ENCODE measurements around the gene GALNT2.

- TF ChIP-seq GABPA (IDR thresholded peaks at IDR 0.05 in 1 of 2, conservative IDR thresholded peaks at IDR 0.05 in 1 of 2) = no peak
- TF ChIP-seq CTCF (IDR thresholded peaks at IDR 0.05; ENCODE audit: low read depth, low read length, missing input control) = no peak
- no peak for TF ChIP-seq ATF3 (IDR thresholded peaks at IDR 0.05)
- no peak for TF ChIP-seq TAF1 (conservative IDR thresholded peaks at IDR 0.05)
- TF ChIP-seq, protein P1, sequence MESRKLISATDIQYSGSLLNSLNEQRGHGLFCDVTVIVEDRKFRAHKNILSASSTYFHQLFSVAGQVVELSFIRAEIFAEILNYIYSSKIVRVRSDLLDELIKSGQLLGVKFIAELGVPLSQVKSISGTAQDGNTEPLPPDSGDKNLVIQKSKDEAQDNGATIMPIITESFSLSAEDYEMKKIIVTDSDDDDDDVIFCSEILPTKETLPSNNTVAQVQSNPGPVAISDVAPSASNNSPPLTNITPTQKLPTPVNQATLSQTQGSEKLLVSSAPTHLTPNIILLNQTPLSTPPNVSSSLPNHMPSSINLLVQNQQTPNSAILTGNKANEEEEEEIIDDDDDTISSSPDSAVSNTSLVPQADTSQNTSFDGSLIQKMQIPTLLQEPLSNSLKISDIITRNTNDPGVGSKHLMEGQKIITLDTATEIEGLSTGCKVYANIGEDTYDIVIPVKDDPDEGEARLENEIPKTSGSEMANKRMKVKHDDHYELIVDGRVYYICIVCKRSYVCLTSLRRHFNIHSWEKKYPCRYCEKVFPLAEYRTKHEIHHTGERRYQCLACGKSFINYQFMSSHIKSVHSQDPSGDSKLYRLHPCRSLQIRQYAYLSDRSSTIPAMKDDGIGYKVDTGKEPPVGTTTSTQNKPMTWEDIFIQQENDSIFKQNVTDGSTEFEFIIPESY (IDR thresholded peaks at IDR 0.05) = no peak
- TF ChIP-seq RXRA (IDR thresholded peaks at IDR 0.05) = no peak
- TF ChIP-seq RAD21 (IDR thresholded peaks at IDR 0.05) = no peak
- TF ChIP-seq REST (IDR thresholded peaks at IDR 0.05) = no peak
Observed at GRCh38 chr1:230207598-230207997, 140.6 kb downstream of the GALNT2 start.
